GM21717 (cell line): ENCODE results near the gene CLDN22.

Experiments
- ATAC-seq: cut with Tn5 transposase; IDR thresholded peaks from one replicate; pipeline ENCODE4 v1.9.1; 2021; ENCODE audit warnings: mild to moderate bottlenecking, moderate library complexity; ENCODE audit not compliant: unreplicated experiment

The CLDN22 gene

DNA sequence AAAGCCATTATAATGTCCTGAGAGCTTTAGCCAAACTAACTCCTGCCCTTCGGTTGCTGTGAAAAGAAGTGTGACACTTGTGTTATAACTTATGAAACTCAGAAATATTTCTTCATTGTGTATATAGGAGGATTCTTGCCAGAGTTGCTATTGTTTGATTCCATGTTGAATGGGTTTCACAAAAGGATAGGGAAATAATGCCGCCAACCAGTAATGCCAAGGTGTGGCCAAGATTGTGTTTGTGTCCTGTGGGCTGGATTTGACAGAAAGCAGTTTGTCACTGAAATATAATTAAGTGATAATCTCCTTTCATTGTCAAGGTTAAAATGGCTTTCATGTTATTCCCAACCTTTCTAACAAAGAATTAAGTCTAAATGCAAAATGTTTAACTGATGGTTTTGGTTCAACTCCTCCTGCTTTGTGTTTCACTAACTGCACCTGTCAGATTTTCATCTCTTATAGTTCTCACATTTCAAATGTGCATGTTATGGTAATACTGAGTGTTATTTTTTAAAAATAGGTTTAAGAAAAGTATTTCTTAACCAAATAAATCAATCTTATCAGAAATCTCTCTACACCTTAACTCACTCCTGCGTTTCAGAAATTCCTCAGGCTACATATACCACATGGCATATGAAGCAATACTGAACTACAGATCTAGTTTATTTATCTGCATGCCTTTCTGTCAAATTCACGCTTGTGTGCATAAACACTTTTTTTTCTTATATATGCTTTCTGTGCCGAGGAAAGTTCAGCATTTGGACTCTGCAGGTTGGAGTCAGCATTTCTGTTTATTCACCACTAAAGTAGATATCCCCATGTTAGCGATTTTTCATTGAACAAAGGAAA lies at the start of gene CLDN22:
CLDN22 (minus strand) TSS at position 66 of the 849 bp plus-strand sequence; CDS start at position 8, 58 bp downstream.
- ATAC-seq: no peak

GRCh38 chr4:183369073-183369472 lies 49.0 kb upstream of the CLDN22 start:
- ATAC-seq: no peak

GRCh38 chr4:183366206-183366835 lies 46.2 kb upstream of the CLDN22 start:
- no peak for ATAC-seq

- ATAC-seq: no peak
These were observed 43.9 kb upstream of the CLDN22 start for GRCh38 chr4:183364025-183364424.

DNA sequence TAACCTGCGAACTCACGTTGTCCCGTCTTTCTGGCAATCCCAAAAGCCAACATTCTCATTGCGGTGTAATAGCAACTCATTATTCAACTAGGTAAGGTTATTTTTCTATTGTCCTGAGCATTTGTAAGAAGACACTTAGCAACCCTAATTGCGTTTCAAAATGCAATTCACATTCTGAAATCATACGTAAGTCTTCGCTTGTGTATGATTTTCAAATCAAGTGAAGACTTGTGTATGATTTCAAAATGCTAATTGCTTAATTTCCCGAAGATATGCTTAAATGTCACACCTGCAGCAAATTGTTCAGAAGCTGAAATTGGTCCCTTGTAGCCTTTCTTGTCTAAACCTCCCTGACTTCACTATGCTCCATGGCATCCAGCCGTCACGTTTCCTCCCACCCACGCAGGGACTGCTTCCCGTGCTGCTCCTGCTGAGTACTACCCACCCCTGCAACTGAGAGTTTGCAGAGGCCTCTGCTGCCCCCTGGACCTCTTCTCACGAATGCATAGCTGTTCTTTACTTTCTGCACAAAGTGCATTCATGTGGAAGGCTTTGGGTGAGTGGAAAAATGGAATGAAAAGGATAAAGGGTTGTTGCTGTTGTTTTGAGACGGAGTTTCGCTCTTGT lies 43.0 kb upstream of the CLDN22 start:
- no peak for ATAC-seq

DNA sequence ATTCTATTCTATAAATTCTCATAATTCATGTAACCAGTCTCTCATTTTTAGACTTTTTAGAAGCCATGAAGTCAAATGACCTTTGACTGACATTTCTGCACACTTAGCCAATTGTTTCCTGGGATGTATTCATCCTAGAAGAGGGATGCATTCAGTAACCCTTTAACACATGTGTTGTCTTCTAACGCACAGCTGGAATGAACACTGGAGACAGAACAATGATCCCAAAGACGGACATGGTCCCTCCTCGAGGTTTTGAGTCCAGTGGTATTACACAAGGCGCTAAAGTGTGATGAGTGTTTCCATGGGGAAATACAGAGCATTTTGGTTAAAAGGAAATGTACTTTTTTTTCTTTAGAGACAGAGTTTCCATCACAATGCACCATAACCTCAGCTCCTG lies 42.0 kb upstream of the CLDN22 start:
- ATAC-seq: no peak

- no peak for ATAC-seq
These were observed 40.3 kb upstream of the CLDN22 start for GRCh38 chr4:183360161-183360919.

DNA sequence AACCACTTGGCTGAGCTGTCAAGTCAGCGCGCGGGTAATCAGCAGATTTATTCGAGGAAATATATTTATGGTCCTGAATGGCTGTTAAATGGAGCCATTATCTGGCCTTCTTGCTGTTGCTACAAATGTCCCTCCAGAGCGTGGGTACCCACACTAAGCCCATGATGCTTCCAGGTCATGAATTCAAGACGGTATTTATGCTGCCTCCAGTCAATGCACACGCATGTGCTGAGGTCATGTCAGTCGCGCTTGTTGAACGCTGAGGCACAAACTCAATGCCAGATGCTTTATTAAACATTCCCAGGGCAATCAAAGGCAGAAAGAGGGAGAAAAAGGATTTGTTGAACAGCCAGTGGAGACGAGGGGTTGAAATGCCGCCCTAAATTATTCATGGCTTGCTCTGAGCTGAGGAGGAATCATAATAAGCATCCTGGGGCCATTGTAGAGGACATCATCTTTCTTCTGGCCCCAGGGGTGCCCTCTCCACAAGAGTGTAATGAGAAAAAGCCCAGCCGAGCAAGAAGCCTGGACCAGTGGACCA lies 38.2 kb upstream of the CLDN22 start:
- ATAC-seq: no peak

DNA sequence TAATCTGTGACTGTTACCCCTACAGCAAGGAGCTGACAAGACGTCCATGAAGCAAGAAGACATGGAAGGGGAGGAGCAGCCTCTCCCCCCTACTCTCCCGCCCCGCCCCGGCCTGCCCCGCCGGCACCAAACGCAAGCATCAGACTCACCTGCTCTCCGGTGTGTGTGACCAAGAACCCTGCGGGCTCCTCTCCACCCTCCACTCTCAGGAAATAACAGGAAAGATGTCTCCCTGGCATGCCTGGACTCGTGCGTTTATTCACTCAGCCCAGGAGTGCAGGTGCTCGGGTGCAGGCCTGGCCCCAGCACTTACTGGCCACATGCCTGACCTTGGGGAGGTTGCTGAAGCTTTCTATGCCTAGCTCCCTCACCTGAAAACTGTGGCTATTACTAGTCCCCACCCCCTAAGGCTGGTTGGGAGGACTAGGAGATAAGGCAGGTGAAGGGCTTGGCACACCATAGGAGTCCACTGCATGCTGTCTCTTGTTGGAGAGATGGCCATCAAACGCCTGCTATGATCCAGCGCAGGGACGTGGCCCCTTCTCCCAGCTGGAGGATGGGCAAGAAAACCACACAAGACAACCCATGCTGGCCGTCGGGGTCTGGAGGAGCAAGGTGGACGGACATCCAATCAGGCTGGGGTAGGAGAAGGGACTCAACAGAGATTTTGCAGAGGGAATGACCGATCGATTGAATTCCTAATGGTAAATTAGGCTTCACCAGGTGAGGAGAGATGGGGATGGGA lies 37.0 kb upstream of the CLDN22 start:
- no peak for ATAC-seq

- ATAC-seq: no peak
These were observed 36.2 kb upstream of the CLDN22 start for GRCh38 chr4:183356173-183356830.

GRCh38 chr4:183355405-183355804 lies 35.3 kb upstream of the CLDN22 start:
- no peak for ATAC-seq

GRCh38 chr4:183354219-183354618 lies 34.1 kb upstream of the CLDN22 start:
- no peak for ATAC-seq

DNA sequence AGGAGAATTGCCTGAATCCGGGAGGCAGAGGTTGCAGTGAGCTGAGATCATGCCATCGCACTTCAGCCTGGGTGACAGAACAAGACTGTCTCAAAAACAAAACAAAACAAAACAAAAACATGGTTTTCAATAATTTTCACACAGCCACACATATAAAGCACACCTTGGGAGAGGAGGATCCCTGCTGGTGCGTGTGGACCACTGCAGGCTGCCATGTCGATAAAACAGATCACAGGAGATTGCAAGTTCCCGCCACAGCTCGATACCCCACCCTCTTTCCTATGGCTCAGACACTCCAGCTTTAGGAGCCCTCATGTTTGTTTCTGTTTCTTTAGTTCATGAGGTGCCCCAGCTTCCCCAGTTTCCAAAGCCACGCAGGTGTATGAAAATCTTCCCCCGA lies 33.5 kb upstream of the CLDN22 start:
- ATAC-seq: no peak

DNA sequence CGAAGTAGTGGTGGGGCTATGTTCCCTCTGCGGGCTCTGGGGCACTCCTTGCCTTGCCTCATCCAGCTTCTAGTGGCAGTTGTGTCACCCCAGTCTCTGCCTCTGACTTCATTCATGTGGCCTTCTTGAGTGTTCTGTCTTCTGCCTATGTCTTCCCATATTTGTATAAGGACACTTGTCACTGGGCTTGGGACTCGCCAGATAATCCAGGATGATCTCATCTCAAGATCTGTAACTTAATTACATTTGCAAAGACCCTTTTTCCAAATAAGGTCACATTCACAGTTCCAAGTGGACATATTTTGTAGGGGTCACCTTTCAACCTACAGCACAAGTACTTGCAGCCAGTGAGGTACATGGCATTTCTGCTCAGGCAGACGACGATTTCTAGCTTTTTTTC lies 32.5 kb upstream of the CLDN22 start:
- ATAC-seq: no peak

GRCh38 chr4:183350317-183351071 lies 30.4 kb upstream of the CLDN22 start:
- ATAC-seq: no peak

DNA sequence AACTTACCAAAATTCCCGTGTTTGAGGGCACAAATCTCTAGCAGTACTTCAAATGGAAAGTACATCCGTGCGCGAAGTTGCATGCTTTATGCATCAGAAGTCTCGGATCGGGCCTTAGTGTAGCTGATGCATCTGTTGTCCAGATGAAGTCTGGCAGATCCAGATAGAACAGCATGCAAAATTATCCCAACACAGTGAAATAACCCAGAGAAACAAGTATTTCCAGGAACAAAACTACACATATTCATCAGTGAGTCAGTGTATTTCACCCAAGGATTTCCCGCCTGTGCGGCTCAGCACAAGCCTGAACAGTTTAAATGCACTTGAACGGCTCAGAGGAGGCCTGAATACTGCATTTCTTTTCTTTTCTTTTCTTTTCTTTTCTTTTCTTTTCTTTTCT lies 29.6 kb upstream of the CLDN22 start:
- ATAC-seq: no peak

DNA sequence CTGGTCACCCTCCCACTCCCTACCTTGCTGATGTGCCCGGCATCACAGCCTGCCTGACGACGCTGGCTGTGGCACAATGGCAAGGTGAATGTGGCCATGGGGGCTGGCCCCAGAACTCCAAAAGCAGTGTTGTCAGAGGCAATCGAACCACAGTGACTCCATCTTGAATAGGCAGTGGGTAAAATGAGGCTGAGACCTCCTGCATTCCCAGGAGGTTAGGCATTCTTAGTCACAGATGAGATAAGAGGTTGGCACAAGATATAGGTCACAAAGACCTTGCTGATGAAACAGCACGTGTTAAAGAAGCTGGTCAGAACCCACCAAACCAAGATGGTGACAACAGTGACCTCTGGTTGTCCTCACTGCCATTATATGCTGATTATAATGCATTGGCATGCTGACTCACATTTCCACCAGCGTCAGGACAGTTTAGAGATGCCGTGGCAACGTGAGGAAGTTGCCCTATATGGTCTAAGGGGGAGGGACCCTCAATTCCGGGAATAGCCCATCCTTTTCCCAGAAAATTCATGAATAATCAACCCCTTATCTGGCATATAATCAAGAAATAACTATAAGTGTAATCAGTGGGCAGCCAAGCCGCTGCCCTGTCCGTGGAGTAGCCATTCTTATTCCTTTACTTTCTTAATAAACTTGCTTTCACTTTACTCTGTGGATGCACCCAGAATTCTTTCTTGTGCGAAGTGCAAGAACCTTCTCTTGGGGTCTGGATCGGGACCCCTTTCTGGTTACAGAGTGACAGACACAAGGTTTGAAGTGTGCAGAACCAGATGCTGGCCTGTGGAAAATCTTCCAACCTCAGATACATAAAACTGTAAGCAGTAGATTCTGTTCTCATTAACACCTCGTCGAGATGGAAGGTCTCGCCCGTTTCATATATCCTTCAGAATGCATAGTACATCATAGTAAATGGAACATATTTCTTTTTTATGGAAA lies 28.9 kb upstream of the CLDN22 start:
- no peak for ATAC-seq

DNA sequence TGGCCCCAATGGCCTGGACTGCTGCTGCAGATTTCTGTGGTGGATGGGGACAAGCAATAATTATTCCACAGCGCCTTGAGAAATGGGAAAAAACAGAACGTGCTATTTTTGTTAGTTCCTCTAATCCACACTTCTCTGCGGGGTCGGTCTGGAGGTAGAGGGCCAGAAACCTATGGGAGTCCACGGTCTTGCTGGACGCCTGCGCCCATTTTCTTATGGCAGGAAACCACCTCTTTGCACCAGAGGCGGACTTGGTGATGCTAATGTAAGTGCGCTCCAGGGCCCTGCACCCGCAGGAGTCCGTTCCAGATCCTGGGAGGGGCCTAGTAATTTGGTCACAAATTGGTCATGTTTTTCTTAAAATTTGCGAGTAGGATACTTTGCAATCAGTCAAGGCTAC lies 28.1 kb upstream of the CLDN22 start:
- no peak for ATAC-seq
